Measurements from ENCODE around the gene PIGN. TPM values are rescaled to one million over a fixed set of nuclear protein-coding genes. Genes with fewer than 3 reads are reported as not detected.
"Not testable (repeated sequence)": the region's sequence is repeated elsewhere in the genome, so short reads cannot be mapped to it uniquely, and the experiment has no call there.

The PIGN gene
- total RNA-seq, 1 experiment from 2014 or later, result 21.4 TPM

GRCh38 chr18:62037012-62037742 lies 149.7 kb downstream of the PIGN start:
- no peak for TF ChIP-seq SIN3A (IDR thresholded peaks at IDR 0.05; ENCODE audit: borderline replicate concordance, insufficient read depth, low read depth, low read length)
- no peak for TF ChIP-seq POLR2AphosphoS5 (IDR thresholded peaks at IDR 0.05; ENCODE audit: low read depth, low read length)
- Histone ChIP-seq H3K27ac (ENCODE audit: low read length) (no peak overlapping the region), H3K36me3 (ENCODE audit: control insufficient read depth, insufficient read depth, low read length) (no peaks in the 10 kb centered on the region), H3K9me3 (ENCODE audit: control insufficient read depth, insufficient read depth, low read depth, low read length) (no peaks in the 10 kb centered on the region), H3K4me3 (ENCODE audit: low read depth in 2 of 2, low read length in 2 of 2) (no peak overlapping the region), H3K4me1 (ENCODE audit: control insufficient read depth, insufficient read depth, low read length) (no peaks in the 10 kb centered on the region), H3K27me3 (ENCODE audit: control insufficient read depth, insufficient read depth, low read length) (no peaks in the 10 kb centered on the region)
- POLR2A ChIA-PET, result no interaction called here
- in situ Hi-C loops (cut with HindIII; ENCODE audit: low pct_unique_long_range_greater_than_20kb, low sequenced_read_pairs) (no loop called here), intact Hi-C loops (cut with micrococcal nuclease; ENCODE audit: unreplicated experiment) (no loop called here)
- CTCF ChIA-PET, result no interaction called here
- ATAC-seq (no peak), DNase-seq (ENCODE audit: low read depth, low spot score) (no peak)
- no TSS peak for BruUV-seq (replicated peaks)

GRCh38 chr18:62034286-62034685 lies 152.6 kb downstream of the PIGN start:
- POLR2A ChIA-PET, result not testable (repeated sequence)

GRCh38 chr18:62033756-62034155 lies 153.1 kb downstream of the PIGN start:
- Histone ChIP-seq H3K36me3 (ENCODE audit: control insufficient read depth, insufficient read depth, low read length) (no peaks in the 10 kb centered on the region), H3K4me1 (ENCODE audit: control insufficient read depth, insufficient read depth, low read length) (no peaks in the 10 kb centered on the region), H3K9me3 (ENCODE audit: control insufficient read depth, insufficient read depth, low read depth, low read length) (no peaks in the 10 kb centered on the region), H3K27me3 (ENCODE audit: control insufficient read depth, insufficient read depth, low read length) (no peaks in the 10 kb centered on the region), H3K4me3 (ENCODE audit: low read depth in 2 of 2, low read length in 2 of 2) (no peak overlapping the region), H3K27ac (ENCODE audit: low read length) (no peak overlapping the region)
- no TSS peak for BruUV-seq (replicated peaks)
- ChIA-PET POLR2A (no interaction called here), CTCF (no interaction called here)
- DNase-seq (ENCODE audit: low read depth, low spot score), result no peak
- no peak for TF ChIP-seq POLR2AphosphoS5 (IDR thresholded peaks at IDR 0.05; ENCODE audit: low read depth, low read length)
- no peak for ATAC-seq
- in situ Hi-C loops (cut with HindIII; ENCODE audit: low pct_unique_long_range_greater_than_20kb, low sequenced_read_pairs), result no loop called here
- intact Hi-C loops (cut with micrococcal nuclease; ENCODE audit: unreplicated experiment), result no loop called here

More at GRCh38 chr18:62034286-62034685, 152.6 kb downstream of the PIGN start:
- H3K27me3 ChIP-seq (ENCODE audit: control insufficient read depth, insufficient read depth, low read length); H3K4me1 ChIP-seq (ENCODE audit: control insufficient read depth, insufficient read depth, low read length); in situ Hi-C loops (cut with HindIII; ENCODE audit: low pct_unique_long_range_greater_than_20kb, low sequenced_read_pairs); H3K27ac ChIP-seq (ENCODE audit: low read length); H3K4me3 ChIP-seq (ENCODE audit: low read depth in 2 of 2, low read length in 2 of 2); CTCF ChIA-PET; H3K9me3 ChIP-seq (ENCODE audit: control insufficient read depth, insufficient read depth, low read depth, low read length); DNase-seq (ENCODE audit: low read depth, low spot score); ATAC-seq; intact Hi-C loops (cut with micrococcal nuclease; ENCODE audit: unreplicated experiment); BruUV-seq (replicated peaks); H3K36me3 ChIP-seq (ENCODE audit: control insufficient read depth, insufficient read depth, low read length): not testable (repeated sequence)

- intact Hi-C loops (cut with micrococcal nuclease; ENCODE audit: unreplicated experiment), result no loop called here
- BruUV-seq (replicated peaks), result no TSS peak
- ATAC-seq (no peak), DNase-seq (ENCODE audit: low read depth, low spot score) (no peak)
- Histone ChIP-seq H3K4me3 (ENCODE audit: low read depth in 2 of 2, low read length in 2 of 2) (no peak overlapping the region), H3K9me3 (ENCODE audit: control insufficient read depth, insufficient read depth, low read depth, low read length) (no peaks in the 10 kb centered on the region), H3K4me1 (ENCODE audit: control insufficient read depth, insufficient read depth, low read length) (no peaks in the 10 kb centered on the region), H3K27ac (ENCODE audit: low read length) (no peak overlapping the region), H3K27me3 (ENCODE audit: control insufficient read depth, insufficient read depth, low read length) (no peaks in the 10 kb centered on the region), H3K36me3 (ENCODE audit: control insufficient read depth, insufficient read depth, low read length) (no peaks in the 10 kb centered on the region)
- ChIA-PET CTCF (no interaction called here), POLR2A (no interaction called here)
- in situ Hi-C loops (cut with HindIII; ENCODE audit: low pct_unique_long_range_greater_than_20kb, low sequenced_read_pairs), result no loop called here
- TF ChIP-seq TCF7L2 (IDR thresholded peaks at IDR 0.05; ENCODE audit: low read depth, low read length) (no peak), POLR2AphosphoS5 (IDR thresholded peaks at IDR 0.05; ENCODE audit: low read depth, low read length) (no peak), CTCF (IDR thresholded peaks at IDR 0.05) (no peak)
Observed at GRCh38 chr18:62033207-62033606, 153.6 kb downstream of the PIGN start.
